GM12878 (cell line): ENCODE data around the gene MAB21L1. TPM values are rescaled to one million over a fixed set of nuclear protein-coding genes. Genes with fewer than 3 reads are reported as not detected.

ENCODE experiments used
- ATAC-seq: fragments of 200-7000 bp; cut with Tn5 transposase; 3 replicates; pipeline ENCODE4 v1.9.1; 2020; ENCODE audit warnings: mild to moderate bottlenecking, moderate library complexity
- BruUV-seq: library from RNA; stranded (reverse); fragments of 400-500 nt; replicated peaks from 2 replicates; lab custom pipeline; 2021; lab: Mats Ljungman, UMichigan
- CTCF ChIA-PET: fragments of 300-600 bp; sonication (Branson Sonifier 250); formaldehyde crosslinking; extraction: SDS; loops from one replicate; lab custom pipeline; 2021; ENCODE audit warnings: inconsistent platforms; lab: Yijun Ruan, JAX
- POLR2A ChIA-PET: fragments of 350-600 bp; formaldehyde crosslinking; extraction: SDS; loops from one replicate; lab custom pipeline; 2021; ENCODE audit warnings: inconsistent platforms; lab: Charles Lee
- RAD21 ChIA-PET: fragments of 300-600 bp; sonication (Branson Sonifier 250); formaldehyde crosslinking; loops from one replicate; lab custom pipeline; 2023; ENCODE audit warnings: antibody characterized with exemption; ENCODE audit not compliant: unreplicated experiment; lab: Charles Lee
- SMC1A ChIA-PET: fragments of 300-600 bp; sonication (Branson Sonifier 250); formaldehyde crosslinking; loops from one replicate; lab custom pipeline; 2023; ENCODE audit not compliant: unreplicated experiment, uncharacterized antibody; lab: Charles Lee
- DNase-seq: peaks from one replicate; pipeline ENCODE4 v3.0.0-alpha.2; 2011; ENCODE audit warnings: low read depth, low spot score
- FAIRE-seq: peaks from 3 replicates; lab custom pipeline; 2011; peaks lifted over from hg19 to GRCh38; lab: Jason Lieb, UNC
- H2AFZ ChIP-seq: 2 replicates; pipeline ENCODE4 v1.6.0; 2011; ENCODE audit warnings: low read depth, low read length, control low read depth; ENCODE audit not compliant: control insufficient read depth
- H3K27ac ChIP-seq: 2 replicates; pipeline ENCODE4 v1.5.1; 2011; ENCODE audit warnings: control low read depth; ENCODE audit not compliant: control insufficient read depth, insufficient read depth
- H3K27me3 ChIP-seq, 2 experiments: replicated peaks in 1 of 2; 2 replicates each; pipeline versions ENCODE4 v1.6.0 to v1.6.1; 2011; ENCODE audit warnings: low read length in 1 of 2; ENCODE audit not compliant: control insufficient read depth in 2 of 2, insufficient read depth in 2 of 2
- H3K36me3 ChIP-seq, 2 experiments: 2 replicates each; pipeline ENCODE4 v1.5.1; 2011; ENCODE audit warnings: low read length in 1 of 2; ENCODE audit not compliant: control insufficient read depth in 2 of 2, insufficient read depth in 2 of 2
- H3K4me1 ChIP-seq: 2 replicates; pipeline ENCODE4 v1.6.1; 2011; ENCODE audit warnings: mild to moderate bottlenecking, low read length, moderate library complexity, mixed read lengths; ENCODE audit not compliant: control insufficient read depth, insufficient read depth
- H3K4me2 ChIP-seq: 2 replicates; pipeline ENCODE4 v1.6.0; 2011; ENCODE audit warnings: control low read depth; ENCODE audit not compliant: control insufficient read depth, insufficient read depth
- H3K4me3 ChIP-seq: fragments of 200-600 bp; sonication (generic); 2 replicates; pipeline ENCODE4 v1.5.1; 2016
- H3K79me2 ChIP-seq: 2 replicates; pipeline ENCODE4 v1.6.0; 2011; ENCODE audit warnings: low read length; ENCODE audit not compliant: control insufficient read depth, insufficient read depth
- H3K9ac ChIP-seq: 2 replicates; pipeline ENCODE4 v1.8.0; 2011; ENCODE audit warnings: low read length, control low read depth, mixed read lengths; ENCODE audit not compliant: control insufficient read depth, insufficient read depth
- H3K9me3 ChIP-seq: replicated peaks from 3 replicates; pipeline ENCODE4 v1.5.1; 2011; ENCODE audit warnings: mild to moderate bottlenecking, low read length; ENCODE audit not compliant: control insufficient read depth, insufficient read depth
- H4K20me1 ChIP-seq: 2 replicates; pipeline ENCODE4 v1.6.0; 2011; ENCODE audit not compliant: control insufficient read depth, insufficient read depth
- BRCA1 ChIP-seq: IDR thresholded peaks from 2 replicates; pipeline ENCODE4 v1.6.1; 2011; ENCODE audit warnings: low read depth, low read length, improper control_type of control experiment
- HDAC2 ChIP-seq: fragments of 200-600 bp; sonication (generic); IDR thresholded peaks from 2 replicates; pipeline ENCODE4 v1.6.1; 2017
- MTA3 ChIP-seq: IDR thresholded peaks from 2 replicates; pipeline ENCODE4 v1.6.1; 2012; ENCODE audit warnings: low read length, inconsistent platforms, borderline replicate concordance
- SMAD5 ChIP-seq: IDR thresholded peaks from 2 replicates; pipeline ENCODE4 v1.6.1; 2016; ENCODE audit warnings: antibody characterized with exemption, low read depth
- STAT1 ChIP-seq: fragments of 450-650 bp; conservative IDR thresholded peaks from 2 replicates; pipeline ENCODE4 v1.6.1; 2014; ENCODE audit warnings: antibody characterized with exemption, mild to moderate bottlenecking
- ZBTB11 ChIP-seq: fragments of 450-650 bp; formaldehyde crosslinking; IDR thresholded peaks from 2 replicates; pipeline ENCODE4 v1.5.0; 2022; ENCODE audit warnings: mild to moderate bottlenecking, missing genetic modification characterization
- ZBTB4 ChIP-seq: fragments of 450-650 bp; formaldehyde crosslinking; IDR thresholded peaks from 2 replicates; pipeline ENCODE4 v1.4.0; 2022; ENCODE audit warnings: mild to moderate bottlenecking, moderate library complexity
- ZNF217 ChIP-seq: fragments of 450-650 bp; IDR thresholded peaks from 2 replicates; pipeline ENCODE4 v1.6.1; 2017; ENCODE audit warnings: antibody characterized with exemption, mild to moderate bottlenecking
- WGBS: methylation state at CpG from one replicate; pipeline ENCODE4 v1.1.6; 2016; ENCODE audit warnings: low lambda C conversion rate; ENCODE audit not compliant: insufficient replicate concordance, insufficient coverage; ENCODE audit errors: missing lambda C conversion rate; 5-methylcytosine and 5-hydroxymethylcytosine counted together
- in situ Hi-C: fragments of 300-500 bp; cut with MboI; formaldehyde crosslinking; loops from 9 replicates; pipeline ENCODE4 v1.14.3; 2018; ENCODE audit warnings: mixed read lengths
- intact Hi-C: fragments of 100-400 bp; cut with micrococcal nuclease; formaldehyde crosslinking; loops from one replicate; pipeline ENCODE4 v1.14.2; 2022; ENCODE audit not compliant: unreplicated experiment
- polyA plus RNA-seq, 11 experiments: library from polyadenylated mRNA; depleted of rRNA in 4 of 11; unstranded in 6 of 11; stranded (reverse) in 5 of 11; fragments of >200 nt; fragmentation: Nextera tagmentation in 4 of 11; fragmentation: Illumina TruSeq in 1 of 11; extraction: Ambion mirVana in 4 of 11; extraction: Trizol in 1 of 11; gene quantifications; 1 replicate in 1 of 11; 2 replicates in 10 of 11; pipeline versions ENCODE4 v1.2.1 to v1.2.3, GENCODE V29; 2011 to 2016; ENCODE audit warnings: inconsistent platforms in 2 of 11, missing spikeins in 2 of 11, low read depth in 1 of 11
- total RNA-seq, 4 experiments: library from RNA; depleted of rRNA in 3 of 4; stranded (reverse); fragments of >200 nt in 3 of 4; fragmentation: Illumina TruSeq in 1 of 4; extraction: Trizol in 1 of 4; gene quantifications; 2 replicates each; pipeline versions ENCODE4 v1.2.1 to v1.2.3, GENCODE V29; 2013 to 2021
- TF ChIP-seq, protein P1 (sequence below): IDR thresholded peaks from 2 replicates; pipeline ENCODE4 v1.6.1; 2012; ENCODE audit warnings: low read depth, low read length, improper control_type of control experiment
- TF ChIP-seq, protein P2 (sequence below): IDR thresholded peaks from 2 replicates; pipeline ENCODE4 v1.6.1; 2011; ENCODE audit warnings: mild to moderate bottlenecking, low read depth, low read length, moderate library complexity; ENCODE audit not compliant: insufficient replicate concordance
- TF ChIP-seq, protein P3 (sequence below): fragments of 450-650 bp; IDR thresholded peaks from 2 replicates; pipeline ENCODE4 v1.6.1; 2016; ENCODE audit warnings: mild to moderate bottlenecking

The MAB21L1 gene
- total and polyA plus RNA-seq, 10 of the 15 experiments (the other 5 are each of a cell fraction or from before 2014, with no cell fraction given): 0.01 to 0.05 TPM; not detected in 8

DNA sequence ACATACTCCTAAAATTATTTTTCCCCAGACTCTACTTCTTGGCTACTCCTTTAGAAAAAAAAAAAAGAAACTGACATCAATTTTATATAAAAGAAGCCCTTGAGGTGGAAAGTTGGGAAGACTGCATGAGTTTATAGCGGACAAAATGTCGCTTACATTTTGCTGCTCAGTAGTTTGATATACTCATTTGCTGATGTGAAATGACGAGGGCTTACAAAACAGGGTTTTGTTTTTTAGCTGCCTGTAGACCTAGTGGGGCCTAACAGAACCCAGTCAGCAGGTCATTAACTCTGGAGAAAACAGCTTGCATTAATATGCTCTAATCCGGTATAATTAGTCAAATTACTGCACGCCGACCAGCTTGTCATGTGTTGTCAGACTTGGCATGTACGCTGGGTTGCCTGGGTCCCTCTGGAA, 37.6 kb upstream of the MAB21L1 start:
- intact Hi-C loops: no loop called here
- in situ Hi-C loops: no loop called here
- no peaks in the 10 kb centered on the region for H3K79me2 ChIP-seq
- no peak overlapping the region for H2AFZ ChIP-seq
- no peaks in the 10 kb centered on the region for H4K20me1 ChIP-seq
- H3K4me3 ChIP-seq: no peak overlapping the region
- H3K27ac ChIP-seq: no peak overlapping the region
- TF ChIP-seq, protein P1, sequence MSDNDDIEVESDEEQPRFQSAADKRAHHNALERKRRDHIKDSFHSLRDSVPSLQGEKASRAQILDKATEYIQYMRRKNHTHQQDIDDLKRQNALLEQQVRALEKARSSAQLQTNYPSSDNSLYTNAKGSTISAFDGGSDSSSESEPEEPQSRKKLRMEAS: no peak
- TF ChIP-seq STAT1 (no peak), ZNF217 (no peak), ZBTB4 (no peak), BRCA1 (no peak), ZBTB11 (no peak), MTA3 (no peak), HDAC2 (no peak), SMAD5 (no peak)
- TF ChIP-seq, protein P2, sequence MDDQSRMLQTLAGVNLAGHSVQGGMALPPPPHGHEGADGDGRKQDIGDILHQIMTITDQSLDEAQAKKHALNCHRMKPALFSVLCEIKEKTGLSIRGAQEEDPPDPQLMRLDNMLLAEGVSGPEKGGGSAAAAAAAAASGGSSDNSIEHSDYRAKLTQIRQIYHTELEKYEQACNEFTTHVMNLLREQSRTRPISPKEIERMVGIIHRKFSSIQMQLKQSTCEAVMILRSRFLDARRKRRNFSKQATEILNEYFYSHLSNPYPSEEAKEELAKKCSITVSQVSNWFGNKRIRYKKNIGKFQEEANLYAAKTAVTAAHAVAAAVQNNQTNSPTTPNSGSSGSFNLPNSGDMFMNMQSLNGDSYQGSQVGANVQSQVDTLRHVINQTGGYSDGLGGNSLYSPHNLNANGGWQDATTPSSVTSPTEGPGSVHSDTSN: no peak
- TF ChIP-seq, protein P3, sequence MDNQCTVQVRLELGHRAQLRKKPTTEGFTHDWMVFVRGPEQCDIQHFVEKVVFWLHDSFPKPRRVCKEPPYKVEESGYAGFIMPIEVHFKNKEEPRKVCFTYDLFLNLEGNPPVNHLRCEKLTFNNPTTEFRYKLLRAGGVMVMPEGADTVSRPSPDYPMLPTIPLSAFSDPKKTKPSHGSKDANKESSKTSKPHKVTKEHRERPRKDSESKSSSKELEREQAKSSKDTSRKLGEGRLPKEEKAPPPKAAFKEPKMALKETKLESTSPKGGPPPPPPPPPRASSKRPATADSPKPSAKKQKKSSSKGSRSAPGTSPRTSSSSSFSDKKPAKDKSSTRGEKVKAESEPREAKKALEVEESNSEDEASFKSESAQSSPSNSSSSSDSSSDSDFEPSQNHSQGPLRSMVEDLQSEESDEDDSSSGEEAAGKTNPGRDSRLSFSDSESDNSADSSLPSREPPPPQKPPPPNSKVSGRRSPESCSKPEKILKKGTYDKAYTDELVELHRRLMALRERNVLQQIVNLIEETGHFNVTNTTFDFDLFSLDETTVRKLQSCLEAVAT: no peak
- no peaks in the 10 kb centered on the region for H3K9me3 ChIP-seq
- ChIA-PET RAD21 (no interaction called here), CTCF (interaction anchor here (0.7 kb wide), 1 partner anchor 11 kb away, joined by 4 read pairs; no protein-coding TSS in a partner anchor), SMC1A (interaction anchor here (1.1 kb wide), 1 partner anchor 24 kb away, joined by 3 read pairs; no protein-coding TSS in a partner anchor), POLR2A (no interaction called here)
- 56% methylated on average over 7 of the region's 7 CpGs for WGBS
- no TSS peak for BruUV-seq
- H3K4me2 ChIP-seq: no peak overlapping the region
- FAIRE-seq (no peak), ATAC-seq (no peak), DNase-seq (no peak)
- no peaks in the 10 kb centered on the region for H3K4me1 ChIP-seq
- no peaks in the 10 kb centered on the region for H3K36me3 ChIP-seq
- H3K9ac ChIP-seq: no peak overlapping the region
- no peaks in the 10 kb centered on the region for H3K27me3 ChIP-seq
